HG03060 (cell line): Measurements from ENCODE around the gene RPL3.

Experiments used
- ATAC-seq: cut with Tn5 transposase; IDR thresholded peaks from one replicate; pipeline ENCODE4 v1.9.1; 2021; ENCODE audit warnings: low read depth, moderate number of reproducible peaks; ENCODE audit not compliant: unreplicated experiment

RPL3 gene

GRCh38 chr22:39302431-39302960, 16.9 kb downstream of the RPL3 start:
- no peak for ATAC-seq

GRCh38 chr22:39301926-39302325, 17.5 kb downstream of the RPL3 start:
- ATAC-seq, result no peak

GRCh38 chr22:39301108-39301507, 18.3 kb downstream of the RPL3 start:
- no peak for ATAC-seq

GRCh38 chr22:39300186-39300830, 19.1 kb downstream of the RPL3 start:
- no peak for ATAC-seq

GRCh38 chr22:39299829-39300178, 19.6 kb downstream of the RPL3 start:
- no peak for ATAC-seq

- no peak for ATAC-seq
Observed at GRCh38 chr22:39298241-39298987, 21.0 kb downstream of the RPL3 start.

- no peak for ATAC-seq
Observed at GRCh38 chr22:39297490-39298240, 21.8 kb downstream of the RPL3 start.

- ATAC-seq, result no peak
Observed at GRCh38 chr22:39296981-39297489, 22.4 kb downstream of the RPL3 start.

- ATAC-seq, result no peak
Observed at GRCh38 chr22:39296535-39296934, 22.9 kb downstream of the RPL3 start.

- ATAC-seq, result no peak
Observed at GRCh38 chr22:39294571-39295468, 24.6 kb downstream of the RPL3 start.

GRCh38 chr22:39293766-39294368, 25.6 kb downstream of the RPL3 start:
- no peak for ATAC-seq

GRCh38 chr22:39292561-39293074, 26.8 kb downstream of the RPL3 start:
- ATAC-seq, result no peak

GRCh38 chr22:39292031-39292462, 27.4 kb downstream of the RPL3 start:
- no peak for ATAC-seq

- ATAC-seq, result no peak
Observed at GRCh38 chr22:39291523-39291922, 27.9 kb downstream of the RPL3 start.

- ATAC-seq, result no peak
Observed at GRCh38 chr22:39290724-39291161, 28.7 kb downstream of the RPL3 start.

- ATAC-seq, result no peak
Observed at GRCh38 chr22:39289975-39290720, 29.3 kb downstream of the RPL3 start.

- ATAC-seq, result no peak
Observed at GRCh38 chr22:39289533-39289932, 29.9 kb downstream of the RPL3 start.

- ATAC-seq, result no peak
Observed at GRCh38 chr22:39288135-39288898, 31.1 kb downstream of the RPL3 start.
